GM12878 (cell line): ENCODE measurements around the gene SFTPB.

Source experiments
- IKZF1 ChIP-seq: fragments of 450-650 bp; conservative IDR thresholded peaks from 2 replicates; pipeline ENCODE4 v1.6.1; 2017; ENCODE audit warnings: antibody characterized with exemption, mild to moderate bottlenecking
- JUNB ChIP-seq: IDR thresholded peaks from 2 replicates; pipeline ENCODE4 v1.6.1; 2016; ENCODE audit warnings: antibody characterized with exemption, mild to moderate bottlenecking
- MTA3 ChIP-seq: IDR thresholded peaks from 2 replicates; pipeline ENCODE4 v1.6.1; 2012; ENCODE audit warnings: low read length, inconsistent platforms, borderline replicate concordance
- POLR2A ChIP-seq: IDR thresholded peaks from 2 replicates; pipeline ENCODE4 v1.6.1; 2011; ENCODE audit warnings: low read depth, mild to moderate bottlenecking, low read length
- RAD21 ChIP-seq: IDR thresholded peaks from 2 replicates; pipeline ENCODE4 v1.6.1; 2011; ENCODE audit warnings: mild to moderate bottlenecking, low read depth, low read length, moderate library complexity; ENCODE audit not compliant: insufficient read depth
- SMARCA5 ChIP-seq: fragments of 450-650 bp; IDR thresholded peaks from 2 replicates; pipeline ENCODE4 v1.6.1; 2017; ENCODE audit warnings: mild to moderate bottlenecking
- TCF12 ChIP-seq: IDR thresholded peaks from 2 replicates; pipeline ENCODE4 v1.6.1; 2011; ENCODE audit warnings: low read depth, mild to moderate bottlenecking, low read length
- TF ChIP-seq, protein P1 (sequence below): fragments of 450-650 bp; IDR thresholded peaks from 2 replicates; pipeline ENCODE4 v1.6.1; 2017; ENCODE audit warnings: low read depth, mild to moderate bottlenecking, moderate library complexity

DNA sequence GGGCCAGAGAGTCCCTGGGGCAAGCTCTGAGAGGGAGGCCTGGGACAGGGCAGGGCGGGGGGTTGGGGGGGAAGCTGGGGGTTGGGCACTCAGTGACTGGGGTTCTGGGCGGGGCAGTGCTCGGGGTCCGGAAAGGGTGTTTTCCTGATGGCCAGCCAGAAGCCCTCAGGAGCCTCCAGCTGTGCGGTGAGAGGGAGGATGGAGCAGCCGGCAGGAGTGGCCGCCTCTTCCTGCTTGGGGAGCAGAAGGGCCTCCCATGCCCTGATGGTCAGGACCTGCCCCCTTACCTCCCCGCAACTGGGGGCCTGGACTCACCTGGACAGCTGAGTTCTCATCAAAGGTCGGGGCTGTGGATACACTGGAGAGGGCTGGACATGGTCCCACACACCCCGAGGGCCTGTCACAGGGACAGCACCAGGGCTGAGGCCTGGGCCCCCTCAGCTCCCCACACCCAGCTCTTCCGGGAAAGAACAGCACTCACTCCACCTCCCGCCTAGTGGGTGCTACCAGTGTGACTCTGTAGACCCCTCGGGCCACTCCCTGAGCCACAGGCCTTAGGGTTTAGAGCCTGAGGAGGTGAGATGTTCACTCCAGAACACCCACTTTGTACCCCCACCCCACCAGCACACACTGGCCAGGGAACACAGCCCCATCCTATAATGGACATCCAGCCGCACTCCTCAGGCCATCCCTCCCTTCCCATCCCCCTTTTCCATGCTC lies 6.7 kb downstream of the SFTPB start:
- TF ChIP-seq POLR2A: no peak
- TF ChIP-seq, protein P1, sequence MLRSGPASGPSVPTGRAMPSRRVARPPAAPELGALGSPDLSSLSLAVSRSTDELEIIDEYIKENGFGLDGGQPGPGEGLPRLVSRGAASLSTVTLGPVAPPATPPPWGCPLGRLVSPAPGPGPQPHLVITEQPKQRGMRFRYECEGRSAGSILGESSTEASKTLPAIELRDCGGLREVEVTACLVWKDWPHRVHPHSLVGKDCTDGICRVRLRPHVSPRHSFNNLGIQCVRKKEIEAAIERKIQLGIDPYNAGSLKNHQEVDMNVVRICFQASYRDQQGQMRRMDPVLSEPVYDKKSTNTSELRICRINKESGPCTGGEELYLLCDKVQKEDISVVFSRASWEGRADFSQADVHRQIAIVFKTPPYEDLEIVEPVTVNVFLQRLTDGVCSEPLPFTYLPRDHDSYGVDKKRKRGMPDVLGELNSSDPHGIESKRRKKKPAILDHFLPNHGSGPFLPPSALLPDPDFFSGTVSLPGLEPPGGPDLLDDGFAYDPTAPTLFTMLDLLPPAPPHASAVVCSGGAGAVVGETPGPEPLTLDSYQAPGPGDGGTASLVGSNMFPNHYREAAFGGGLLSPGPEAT: no peak
- no peak for TF ChIP-seq RAD21
- TF ChIP-seq TCF12: no peak
- no peak for TF ChIP-seq JUNB
- no peak for TF ChIP-seq MTA3
- no peak for TF ChIP-seq SMARCA5
- no peak for TF ChIP-seq IKZF1
